Stimulated activated CD4-positive, alpha-beta T cell treated with anti-CD3 and anti-CD28 coated beads, Interleukin-15, amount 100 ng/mL, for 48 hours (primary cell): ENCODE data around the gene ALKBH2.

Source experiments
- DNase-seq, 2 donors: peaks; one replicate each; pipeline ENCODE4 v3.0.0-alpha.2; 2020; ENCODE audit warnings: low read depth in 2 of 2

Gene ALKBH2

GRCh38 chr12:109114644-109115043 lies 21.4 kb upstream of the ALKBH2 start:
- no peak for DNase-seq

GRCh38 chr12:109113661-109114321 lies 20.5 kb upstream of the ALKBH2 start:
- no peak for DNase-seq

- DNase-seq: no peak
Observed at GRCh38 chr12:109112720-109113465, 19.6 kb upstream of the ALKBH2 start.

- peak; percentile 24 to 43 for DNase-seq
Observed at GRCh38 chr12:109110988-109111495, 17.8 kb upstream of the ALKBH2 start.

GRCh38 chr12:109109746-109110350 lies 16.6 kb upstream of the ALKBH2 start:
- DNase-seq: no peak

GRCh38 chr12:109105176-109105575 lies 11.9 kb upstream of the ALKBH2 start:
- no peak for DNase-seq

GRCh38 chr12:109102491-109102890 lies 9.2 kb upstream of the ALKBH2 start:
- DNase-seq: no peak

GRCh38 chr12:109100741-109101140 lies 7.5 kb upstream of the ALKBH2 start:
- no peak for DNase-seq

- no peak for DNase-seq
Observed at GRCh38 chr12:109099431-109100020, 6.3 kb upstream of the ALKBH2 start.

GRCh38 chr12:109098651-109099050 lies 5.4 kb upstream of the ALKBH2 start:
- DNase-seq: no peak

- peak in 1 of 2 donors; percentile 14 for DNase-seq
Observed at GRCh38 chr12:109098183-109098604, 4.9 kb upstream of the ALKBH2 start.

GRCh38 chr12:109097435-109098182 lies 4.3 kb upstream of the ALKBH2 start, which contains the start of gene UNG:
Gene UNG, plus strand, starts transcription at chr12:109097597. Its CDS starts 83 bp downstream, at chr12:109097680.
- peak; percentile 90 to 96 for DNase-seq

GRCh38 chr12:109097140-109097434 lies 3.8 kb upstream of the ALKBH2 start:
- DNase-seq: no peak

GRCh38 chr12:109092497-109093021 lies 713 bp downstream of the ALKBH2 start:
- DNase-seq: no peak

GRCh38 chr12:109089683-109090082 lies 3.6 kb downstream of the ALKBH2 start:
- no peak for DNase-seq

GRCh38 chr12:109088818-109089217 lies 4.5 kb downstream of the ALKBH2 start:
- DNase-seq: no peak

GRCh38 chr12:109087250-109087649 lies 6.0 kb downstream of the ALKBH2 start:
- DNase-seq: no peak

GRCh38 chr12:109085590-109085989 lies 7.7 kb downstream of the ALKBH2 start:
- DNase-seq: no peak

GRCh38 chr12:109084425-109084824 lies 8.8 kb downstream of the ALKBH2 start:
- DNase-seq: no peak

GRCh38 chr12:109082751-109083150 lies 10.5 kb downstream of the ALKBH2 start:
- no peak for DNase-seq

GRCh38 chr12:109074866-109075265 lies 18.4 kb downstream of the ALKBH2 start:
- no peak for DNase-seq
